Measurements from ENCODE around the gene CMBL.

DNA sequence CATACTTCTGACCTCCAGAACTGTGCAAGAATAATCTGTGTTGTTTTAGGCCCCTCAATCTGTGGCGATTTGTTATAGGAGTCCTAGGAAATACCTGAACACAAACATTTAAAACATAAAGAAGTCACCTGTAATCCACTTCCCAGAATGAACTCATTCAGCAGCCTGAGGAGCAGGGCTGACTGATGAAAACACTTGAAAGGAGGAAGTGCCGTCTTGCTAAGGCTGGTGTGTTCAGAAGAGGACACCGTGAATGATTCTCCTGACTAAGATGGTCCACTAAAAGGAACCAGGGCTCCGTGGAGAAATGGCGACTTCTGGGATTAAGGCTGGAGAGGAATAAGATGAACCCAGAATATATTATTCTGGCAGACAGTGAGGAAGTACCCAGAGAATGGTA is 27.1 kb upstream of the CMBL start:
- TF ChIP-seq, protein P1, sequence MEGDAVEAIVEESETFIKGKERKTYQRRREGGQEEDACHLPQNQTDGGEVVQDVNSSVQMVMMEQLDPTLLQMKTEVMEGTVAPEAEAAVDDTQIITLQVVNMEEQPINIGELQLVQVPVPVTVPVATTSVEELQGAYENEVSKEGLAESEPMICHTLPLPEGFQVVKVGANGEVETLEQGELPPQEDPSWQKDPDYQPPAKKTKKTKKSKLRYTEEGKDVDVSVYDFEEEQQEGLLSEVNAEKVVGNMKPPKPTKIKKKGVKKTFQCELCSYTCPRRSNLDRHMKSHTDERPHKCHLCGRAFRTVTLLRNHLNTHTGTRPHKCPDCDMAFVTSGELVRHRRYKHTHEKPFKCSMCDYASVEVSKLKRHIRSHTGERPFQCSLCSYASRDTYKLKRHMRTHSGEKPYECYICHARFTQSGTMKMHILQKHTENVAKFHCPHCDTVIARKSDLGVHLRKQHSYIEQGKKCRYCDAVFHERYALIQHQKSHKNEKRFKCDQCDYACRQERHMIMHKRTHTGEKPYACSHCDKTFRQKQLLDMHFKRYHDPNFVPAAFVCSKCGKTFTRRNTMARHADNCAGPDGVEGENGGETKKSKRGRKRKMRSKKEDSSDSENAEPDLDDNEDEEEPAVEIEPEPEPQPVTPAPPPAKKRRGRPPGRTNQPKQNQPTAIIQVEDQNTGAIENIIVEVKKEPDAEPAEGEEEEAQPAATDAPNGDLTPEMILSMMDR (conservative IDR thresholded peaks at IDR 0.05; ENCODE audit: low read length): no peak
- no peak for TF ChIP-seq EZH2phosphoT487 (IDR thresholded peaks at IDR 0.05; ENCODE audit: borderline replicate concordance, low read depth, low read length)
